SHP77 treated with DMSO at 0.1 percent for 48 hours (cell line): Measurements from ENCODE around the gene BPIFA3.
A peak's percentile ranks its signal among the peaks of the same experiment; 100 is the strongest.
"Not testable (repeated sequence)": the region's sequence is repeated elsewhere in the genome, so short reads cannot be mapped to it uniquely, and the experiment has no call there.

Experiments
- DNase-seq: peaks from one replicate; lab custom pipeline; 2025; lab: John Stamatoyannopoulos, UW

BPIFA3 gene

DNA sequence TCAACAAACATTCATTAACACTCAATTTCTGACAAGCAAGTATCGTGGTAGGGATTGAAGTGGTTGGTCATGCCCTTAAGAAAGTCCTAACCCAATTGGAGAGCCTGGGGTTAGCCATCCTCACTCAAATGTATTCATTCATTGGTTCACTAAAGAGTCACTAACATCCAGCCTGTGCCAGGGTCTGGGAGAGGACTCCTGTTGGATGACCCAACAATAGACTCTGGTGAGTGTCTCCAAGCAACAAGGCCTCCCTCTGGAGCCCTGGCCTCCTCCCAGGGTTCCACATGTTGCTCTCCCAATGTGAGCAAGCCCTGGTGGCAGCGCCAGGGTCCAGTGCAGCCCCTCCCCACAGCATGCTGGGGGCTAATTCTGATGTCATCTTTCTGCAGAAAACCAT, at the start of gene BPIFA3:
BPIFA3 (plus strand) TSS at position 301 of the 400 bp plus-strand sequence. CDS start 185 bp downstream, outside the sequence.
- no peak for DNase-seq

GRCh38 chr20:33167859-33168258, 49.3 kb upstream of the BPIFA3 start, which contains the start of gene BPIFA2:
Gene BPIFA2, plus strand, starts transcription at chr20:33168159. Its CDS starts 987 bp downstream, at chr20:33169146.
- no peak for DNase-seq

DNA sequence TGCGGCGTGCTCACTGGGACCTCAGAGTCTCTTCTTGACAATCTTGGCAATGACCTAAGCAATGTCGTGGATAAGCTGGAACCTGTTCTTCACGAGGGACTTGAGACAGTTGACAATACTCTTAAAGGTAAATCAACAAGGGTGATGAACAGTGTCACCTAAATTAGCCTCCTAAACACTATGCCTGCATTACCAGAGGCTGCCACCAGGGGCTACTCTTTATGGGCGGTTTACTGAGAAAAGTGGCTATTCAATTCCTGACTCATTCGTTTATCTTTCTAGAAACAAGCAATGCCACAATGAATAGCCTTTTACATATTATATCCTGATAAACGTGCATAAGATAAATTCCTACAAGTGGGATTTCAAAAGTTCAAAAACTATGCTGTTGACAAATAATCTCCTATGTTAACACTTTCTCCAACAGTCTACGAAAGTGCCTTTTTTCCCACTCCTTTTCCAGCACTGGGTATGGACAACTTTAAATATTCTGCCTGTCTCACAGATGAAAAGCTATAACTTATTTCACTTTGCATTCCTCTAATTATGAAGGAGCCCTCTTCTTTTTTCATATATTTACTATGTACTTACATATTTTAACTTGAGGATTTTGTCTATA, 47.9 kb upstream of the BPIFA3 start:
- DNase-seq, result no peak

- no peak for DNase-seq
Observed at GRCh38 chr20:33172781-33173180, 44.4 kb upstream of the BPIFA3 start.

DNA sequence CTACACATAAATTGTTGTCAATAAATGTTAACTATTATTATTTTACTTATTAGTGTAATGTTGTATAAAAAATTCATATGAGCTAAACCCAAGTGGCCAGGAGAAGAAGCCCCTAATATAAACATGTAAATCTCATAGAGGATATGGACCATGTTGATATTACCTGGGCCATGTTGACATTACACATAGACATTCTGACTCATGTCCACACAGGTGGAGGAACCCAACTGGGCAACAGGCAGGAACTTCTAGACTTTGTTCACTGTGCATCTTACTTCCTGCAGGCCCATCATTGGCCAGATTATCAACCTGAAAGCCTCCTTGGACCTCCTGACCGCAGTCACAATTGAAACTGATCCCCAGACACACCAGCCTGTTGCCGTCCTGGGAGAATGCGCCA, 42.0 kb upstream of the BPIFA3 start:
- no peak for DNase-seq

GRCh38 chr20:33176101-33176500, 41.1 kb upstream of the BPIFA3 start:
- no peak for DNase-seq

DNA sequence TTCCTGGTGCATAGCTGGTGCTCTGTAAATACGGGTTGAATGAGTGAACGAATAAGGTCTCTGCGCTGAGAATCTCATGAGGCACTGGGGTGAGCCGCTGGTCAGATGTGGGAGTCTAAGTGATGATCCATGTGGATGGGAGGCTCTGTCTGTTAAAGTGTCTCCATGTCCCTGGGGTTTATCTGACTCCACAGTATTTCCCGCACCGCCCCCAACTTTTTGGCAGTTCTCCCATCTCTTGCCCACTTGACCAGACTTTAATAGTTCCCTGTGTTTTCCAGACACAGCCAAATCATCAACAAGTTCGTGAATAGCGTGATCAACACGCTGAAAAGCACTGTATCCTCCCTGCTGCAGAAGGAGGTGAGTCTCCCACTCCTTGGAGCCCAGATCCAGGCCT, 39.3 kb upstream of the BPIFA3 start:
- no peak for DNase-seq

DNA sequence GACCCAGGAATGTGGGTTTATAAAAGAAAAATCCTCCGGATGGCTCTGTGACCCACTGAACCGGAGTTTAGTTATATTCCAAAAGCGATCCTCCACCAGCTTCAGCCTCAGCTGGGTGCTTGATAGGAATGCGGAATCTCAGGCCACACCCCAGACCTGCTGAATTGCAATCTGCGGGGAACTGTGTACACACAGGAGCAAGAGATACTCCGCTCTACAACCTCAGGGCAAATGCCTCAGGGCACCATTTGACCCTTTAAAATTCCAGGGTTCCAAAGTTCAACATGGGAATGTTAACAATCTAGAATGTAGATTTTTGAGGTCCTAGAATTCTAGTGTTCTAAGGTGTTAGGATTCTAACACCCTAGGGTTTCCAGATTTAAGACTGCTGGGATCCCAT, 38.4 kb upstream of the BPIFA3 start:
- DNase-seq, result no peak

- no peak for DNase-seq
Observed at GRCh38 chr20:33180169-33180568, 37.0 kb upstream of the BPIFA3 start.

DNA sequence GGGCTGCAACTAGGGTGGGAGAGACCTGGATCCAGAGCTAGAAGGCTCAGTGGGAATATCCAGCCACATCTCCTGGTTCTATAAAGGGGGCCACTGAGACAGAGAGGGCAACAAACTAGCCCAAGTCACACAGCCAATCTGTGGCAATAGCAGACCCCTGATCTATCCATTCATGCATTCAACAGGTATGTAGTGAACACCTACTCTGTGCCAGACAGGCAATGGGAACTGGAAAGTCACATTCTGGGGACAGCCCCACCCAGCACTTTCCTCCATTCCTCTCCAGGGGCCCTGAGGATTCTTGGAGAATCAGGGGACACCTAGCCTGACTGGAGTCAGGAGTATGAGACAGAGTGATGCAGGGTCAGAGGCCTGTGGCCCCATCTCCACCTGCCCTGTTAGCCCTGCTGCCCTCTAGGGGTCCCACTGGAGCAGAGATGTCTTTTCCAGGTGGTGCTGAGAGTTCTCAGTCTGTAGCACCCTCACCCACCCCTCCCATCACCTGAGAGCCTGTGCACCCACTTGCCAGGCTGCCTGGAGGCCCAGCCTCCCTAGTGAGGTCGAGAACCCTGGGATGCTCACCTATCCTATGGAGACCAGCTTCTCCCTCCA, 35.6 kb upstream of the BPIFA3 start:
- DNase-seq, result no peak

DNA sequence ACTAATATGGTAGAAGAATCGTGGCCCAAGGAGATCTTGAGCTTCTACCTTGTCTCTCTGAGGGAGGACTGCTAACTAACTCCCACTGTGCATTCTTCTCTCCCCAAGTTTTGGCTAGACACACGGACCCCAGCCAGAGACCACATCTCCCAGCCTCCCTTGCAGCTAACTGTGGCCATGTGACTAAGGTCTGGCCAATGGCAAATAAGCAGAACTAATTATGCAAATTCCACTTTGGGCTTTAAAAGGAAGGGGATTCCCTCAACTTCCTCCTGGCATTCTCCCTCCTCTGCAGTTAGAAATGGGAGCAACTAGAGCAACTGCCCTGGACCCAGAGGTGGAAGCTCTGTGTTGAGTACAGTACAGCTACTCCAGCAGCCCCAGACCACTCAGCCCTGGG, 33.8 kb upstream of the BPIFA3 start:
- no peak for DNase-seq

DNA sequence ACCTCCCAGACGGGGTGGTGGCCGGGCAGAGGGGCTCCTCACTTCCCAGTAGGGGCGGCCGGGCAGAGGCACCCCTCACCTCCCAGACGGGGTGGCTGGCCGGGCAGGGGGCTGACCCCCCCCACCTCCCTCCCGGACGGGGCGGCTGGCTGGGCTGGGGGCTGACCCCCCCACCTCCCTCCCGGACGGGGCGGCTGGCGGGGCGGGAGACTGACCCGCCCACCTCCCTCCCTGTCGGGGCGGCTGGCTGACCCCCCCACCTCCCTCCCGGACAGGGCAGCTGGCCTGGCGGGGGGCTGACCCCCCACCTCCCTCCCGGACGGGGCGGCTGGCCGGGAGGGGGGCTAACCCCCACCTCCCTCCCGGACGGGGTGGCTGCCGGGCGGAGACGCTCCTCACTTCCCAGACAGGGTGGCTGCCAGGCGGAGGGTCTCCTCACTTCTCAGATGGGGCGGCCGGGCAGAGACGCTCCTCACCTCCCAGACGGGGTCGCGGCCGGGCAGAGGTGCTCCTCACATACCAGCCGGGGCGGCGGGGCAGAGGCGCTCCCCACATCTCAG, 32.0 kb upstream of the BPIFA3 start:
- not testable (repeated sequence) for DNase-seq

DNA sequence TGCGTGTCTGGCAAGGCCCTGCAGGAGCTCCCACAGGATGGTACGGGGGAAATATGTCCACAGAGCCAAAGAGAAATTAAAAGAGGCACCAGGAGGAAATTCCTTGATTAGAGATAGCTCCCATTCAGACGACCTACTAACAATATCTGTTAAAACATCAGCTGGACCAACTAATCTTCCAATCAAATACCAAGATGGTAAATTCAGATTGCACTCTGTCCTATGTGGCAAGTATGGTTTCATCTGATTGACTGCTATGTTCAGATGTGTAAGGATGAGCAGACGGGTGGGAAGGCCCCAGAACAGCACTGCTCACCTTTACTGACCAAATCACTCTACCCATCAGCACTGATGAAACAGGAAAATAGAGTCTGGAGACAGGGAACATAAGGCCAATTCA, 29.7 kb upstream of the BPIFA3 start:
- no peak for DNase-seq

GRCh38 chr20:33188421-33188820, 28.7 kb upstream of the BPIFA3 start:
- no peak for DNase-seq

DNA sequence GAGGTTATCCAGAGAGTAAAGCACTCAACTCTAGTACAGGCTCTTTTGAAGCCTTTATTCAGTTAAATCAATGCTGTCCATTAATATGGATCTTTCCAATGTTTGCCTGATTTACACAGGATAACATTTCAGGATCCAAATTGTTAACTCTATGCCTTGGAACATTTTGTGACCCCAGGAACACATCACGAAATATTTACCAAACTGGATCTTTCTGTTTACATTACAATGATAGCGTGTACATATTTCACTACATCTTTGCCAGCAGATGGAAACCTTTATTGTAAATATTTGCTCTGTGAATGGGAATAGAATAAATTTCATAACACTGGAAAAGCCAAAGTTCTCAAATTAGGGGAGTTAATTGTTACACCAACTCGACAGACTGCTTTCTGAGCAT, 25.7 kb upstream of the BPIFA3 start:
- no peak for DNase-seq

GRCh38 chr20:33191955-33192354, 25.2 kb upstream of the BPIFA3 start:
- DNase-seq, result no peak

- DNase-seq, result no peak
Observed at GRCh38 chr20:33192912-33193501, 24.1 kb upstream of the BPIFA3 start.

- DNase-seq, result no peak
Observed at GRCh38 chr20:33199026-33199425, 18.1 kb upstream of the BPIFA3 start.

DNA sequence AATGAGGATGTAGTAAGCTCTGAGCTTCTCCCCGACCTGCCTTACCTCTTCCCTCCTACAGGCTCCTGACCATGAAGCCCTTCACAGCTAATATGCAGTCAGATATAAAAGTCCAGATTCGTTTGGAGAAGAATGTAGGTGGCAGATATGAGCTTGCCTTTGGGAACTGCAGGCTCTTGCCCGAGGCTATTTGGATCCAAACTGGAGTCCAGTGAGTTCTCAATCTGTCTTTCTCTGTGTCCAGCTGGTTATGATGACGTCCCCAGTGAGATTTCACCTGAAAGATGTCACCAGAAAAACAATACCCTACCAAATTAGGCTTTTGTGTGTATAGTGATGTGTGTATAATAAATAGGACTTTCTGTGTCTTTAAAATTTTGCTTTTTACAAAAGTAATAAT, 14.7 kb upstream of the BPIFA3 start:
- DNase-seq, result no peak

DNA sequence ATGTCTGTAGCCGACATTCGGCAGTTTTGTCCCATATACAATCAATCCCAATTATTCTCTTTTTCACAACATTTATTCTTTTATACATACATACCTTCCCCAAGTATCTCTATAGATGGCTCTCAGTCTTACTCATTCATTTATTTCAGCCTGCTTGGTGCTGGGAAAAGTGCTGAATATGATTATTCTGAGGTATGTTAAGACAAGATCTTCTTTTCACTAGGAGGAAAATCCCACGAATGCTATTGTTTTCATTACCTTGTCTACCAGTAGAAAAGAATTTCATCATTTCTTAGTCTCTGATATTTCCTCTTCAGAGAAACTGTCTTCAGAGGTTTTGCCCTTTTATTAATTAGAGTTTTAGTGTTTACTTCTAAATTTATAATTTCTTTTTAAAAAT, 13.7 kb upstream of the BPIFA3 start:
- DNase-seq, result no peak

DNA sequence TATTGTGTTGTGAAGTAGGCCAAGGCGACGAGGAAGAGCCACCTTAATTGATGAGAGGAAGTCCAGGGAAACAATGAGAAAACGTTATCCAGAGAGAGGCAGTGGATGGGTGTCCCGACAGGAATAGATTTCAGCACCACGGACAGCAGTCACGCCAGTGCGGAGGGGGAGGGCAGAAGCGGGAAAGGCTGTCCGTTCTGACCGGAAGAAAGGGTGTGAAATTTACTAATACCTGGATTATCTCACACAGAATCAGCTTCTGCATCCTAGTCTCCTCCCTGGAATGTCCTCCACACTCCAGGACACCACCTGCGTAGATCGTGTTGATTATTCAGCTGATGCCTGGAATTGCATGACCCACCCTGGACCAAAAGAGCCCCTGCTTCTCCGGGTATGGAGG, 7.4 kb upstream of the BPIFA3 start:
- no peak for DNase-seq

DNA sequence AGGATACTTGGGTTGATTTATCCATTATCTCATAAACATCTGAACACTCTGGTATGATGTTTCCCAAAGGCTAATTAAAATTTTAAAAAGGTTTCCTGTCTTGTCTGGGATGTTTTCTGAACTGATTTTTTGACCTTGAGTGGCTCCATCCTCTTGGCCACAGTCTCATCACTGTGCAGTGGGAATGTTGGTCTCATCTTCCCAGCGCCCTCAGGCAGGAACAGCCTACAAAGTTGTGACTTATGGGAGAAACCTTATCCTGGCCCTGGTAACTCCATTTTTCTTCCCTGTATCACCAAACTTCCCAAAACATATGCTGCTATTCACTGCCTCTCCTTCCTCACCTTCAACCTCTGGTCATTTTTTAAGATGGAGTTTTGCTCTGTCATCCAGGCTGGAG, 6.8 kb upstream of the BPIFA3 start:
- no peak for DNase-seq

- peak; percentile 23 for DNase-seq
Observed at GRCh38 chr20:33211817-33212424, 5.2 kb upstream of the BPIFA3 start.
